ENCODE measurements around the gene ABCC3.

ABCC3 gene

DNA sequence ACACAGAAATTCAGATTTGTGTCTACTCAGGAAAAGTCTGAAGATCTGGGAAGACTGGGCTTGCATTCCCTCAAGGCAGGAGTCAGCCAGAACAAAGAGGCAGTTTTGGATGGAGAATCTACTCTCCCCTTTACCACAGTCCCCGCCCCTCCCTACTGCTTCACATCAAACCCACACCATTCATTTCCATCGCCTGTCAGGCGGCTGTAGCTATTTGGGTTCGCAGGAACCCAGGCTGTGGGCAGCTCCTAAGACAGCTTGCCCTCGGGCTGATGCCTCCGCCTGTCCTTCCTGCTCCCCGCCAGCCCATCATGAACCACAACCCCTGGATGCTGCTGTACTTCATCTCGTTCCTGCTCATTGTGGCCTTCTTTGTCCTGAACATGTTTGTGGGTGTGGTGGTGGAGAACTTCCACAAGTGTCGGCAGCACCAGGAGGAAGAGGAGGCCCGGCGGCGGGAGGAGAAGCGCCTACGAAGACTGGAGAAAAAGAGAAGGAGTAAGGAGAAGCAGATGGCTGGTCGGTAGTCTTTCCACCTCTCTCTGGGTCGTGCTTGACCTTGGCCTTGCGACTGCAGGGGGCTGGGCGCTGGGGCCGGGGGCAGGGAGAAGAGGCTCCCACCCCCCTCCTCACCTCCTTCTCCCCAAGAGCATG is 27.0 kb upstream of the ABCC3 start:
- Histone ChIP-seq H3K4ac (ENCODE audit: low read depth in 1 of 2, low read length in 2 of 2) (no peak overlapping the region), H3K36me3 (ENCODE audit: control insufficient read depth in 1 of 2, insufficient read depth in 2 of 2, low read depth in 1 of 2, low read length in 2 of 2) (no peaks in the 10 kb centered on the region)
- WGBS: 87% methylated on average over 18 of the region's 19 CpGs

GRCh38 chr17:50608700-50609379 is 25.8 kb upstream of the ABCC3 start:
- Histone ChIP-seq H3K36me3 (ENCODE audit: control insufficient read depth in 1 of 2, insufficient read depth in 2 of 2, low read depth in 1 of 2, low read length in 2 of 2) (no peaks in the 10 kb centered on the region), H2AFZ (ENCODE audit: low read depth, low read length) (no peak overlapping the region), H3K14ac (ENCODE audit: low read length in 2 of 2) (no peak overlapping the region), H3K4me3 (ENCODE audit: insufficient read depth in 1 of 2, low read depth in 1 of 2, low read length in 2 of 2) (no peak overlapping the region), H2BK5ac (ENCODE audit: low read depth, low read length, poor library complexity, severe bottlenecking) (no peak overlapping the region), H3K4ac (ENCODE audit: low read depth in 1 of 2, low read length in 2 of 2) (no peak overlapping the region), H3K18ac (ENCODE audit: low read depth in 1 of 2, low read length in 2 of 2) (no peak overlapping the region), H2BK120ac (ENCODE audit: low read depth, low read length) (no peak overlapping the region), H3K27ac (ENCODE audit: low read length, poor library complexity, severe bottlenecking) (no peak overlapping the region), H4K8ac (ENCODE audit: low read length) (no peak overlapping the region), H3K23ac (ENCODE audit: low read length in 2 of 2) (no peak overlapping the region), H4K91ac (ENCODE audit: low read length) (no peak overlapping the region), H3K9me3 (ENCODE audit: control insufficient read depth, low read length) (no peaks in the 10 kb centered on the region), H2AK5ac (ENCODE audit: low read length, severe bottlenecking) (no peak overlapping the region), H2BK15ac (ENCODE audit: low read depth, poor library complexity, severe bottlenecking) (no peak overlapping the region), H3K9ac (ENCODE audit: low read length) (no peak overlapping the region), H2BK12ac (ENCODE audit: low read length in 2 of 2) (no peak overlapping the region), H3K79me1 (replicated peaks; ENCODE audit: low read length, poor library complexity, severe bottlenecking) (no peaks in the 10 kb centered on the region), H3K4me2 (ENCODE audit: low read length, poor library complexity, severe bottlenecking) (no peak overlapping the region), H3K27me3 (ENCODE audit: control insufficient read depth in 1 of 2, insufficient read depth in 1 of 2, low read length in 2 of 2) (peaks cover 27 to 29% of the 10 kb centered on the region in 2 experiments), H3K4me1 (ENCODE audit: control insufficient read depth, insufficient read depth, low read depth, low read length) (peaks cover 13% of the 10 kb centered on the region)
- no peak for DNase-seq
- WGBS: 84% methylated on average over 17 of the region's 22 CpGs

More for the DNA sequence above, 27.0 kb upstream of the ABCC3 start:
- no peak overlapping the region for H2AK5ac ChIP-seq (ENCODE audit: low read length, severe bottlenecking)
- H2BK5ac ChIP-seq (ENCODE audit: low read depth, low read length, poor library complexity, severe bottlenecking): no peak overlapping the region
- no peak overlapping the region for H3K4me2 ChIP-seq (ENCODE audit: low read length, poor library complexity, severe bottlenecking)
- no peaks in the 10 kb centered on the region for H3K9me3 ChIP-seq (ENCODE audit: control insufficient read depth, low read length)
- H4K91ac ChIP-seq (ENCODE audit: low read length): no peak overlapping the region
- no peak overlapping the region for H3K14ac ChIP-seq (ENCODE audit: low read length in 2 of 2)
- H3K4me3 ChIP-seq (ENCODE audit: insufficient read depth in 1 of 2, low read depth in 1 of 2, low read length in 2 of 2): no peak overlapping the region
- peaks cover 7% of the 10 kb centered on the region for H3K4me1 ChIP-seq (ENCODE audit: control insufficient read depth, insufficient read depth, low read depth, low read length)
- H3K27ac ChIP-seq (ENCODE audit: low read length, poor library complexity, severe bottlenecking): no peak overlapping the region
- DNase-seq: no peak
- H3K9ac ChIP-seq (ENCODE audit: low read length): no peak overlapping the region
- no peak overlapping the region for H2AFZ ChIP-seq (ENCODE audit: low read depth, low read length)
- no peak overlapping the region for H3K23ac ChIP-seq (ENCODE audit: low read length in 2 of 2)
- H4K8ac ChIP-seq (ENCODE audit: low read length): no peak overlapping the region
- peaks cover 29 to 32% of the 10 kb centered on the region in 2 experiments for H3K27me3 ChIP-seq (ENCODE audit: control insufficient read depth in 1 of 2, insufficient read depth in 1 of 2, low read length in 2 of 2)
- no peak overlapping the region for H2BK120ac ChIP-seq (ENCODE audit: low read depth, low read length)
- no peaks in the 10 kb centered on the region for H3K79me1 ChIP-seq (replicated peaks; ENCODE audit: low read length, poor library complexity, severe bottlenecking)
- no peak overlapping the region for H2BK12ac ChIP-seq (ENCODE audit: low read length in 2 of 2)
- H2BK15ac ChIP-seq (ENCODE audit: low read depth, poor library complexity, severe bottlenecking): no peak overlapping the region
- no peak overlapping the region for H3K18ac ChIP-seq (ENCODE audit: low read depth in 1 of 2, low read length in 2 of 2)

DNA sequence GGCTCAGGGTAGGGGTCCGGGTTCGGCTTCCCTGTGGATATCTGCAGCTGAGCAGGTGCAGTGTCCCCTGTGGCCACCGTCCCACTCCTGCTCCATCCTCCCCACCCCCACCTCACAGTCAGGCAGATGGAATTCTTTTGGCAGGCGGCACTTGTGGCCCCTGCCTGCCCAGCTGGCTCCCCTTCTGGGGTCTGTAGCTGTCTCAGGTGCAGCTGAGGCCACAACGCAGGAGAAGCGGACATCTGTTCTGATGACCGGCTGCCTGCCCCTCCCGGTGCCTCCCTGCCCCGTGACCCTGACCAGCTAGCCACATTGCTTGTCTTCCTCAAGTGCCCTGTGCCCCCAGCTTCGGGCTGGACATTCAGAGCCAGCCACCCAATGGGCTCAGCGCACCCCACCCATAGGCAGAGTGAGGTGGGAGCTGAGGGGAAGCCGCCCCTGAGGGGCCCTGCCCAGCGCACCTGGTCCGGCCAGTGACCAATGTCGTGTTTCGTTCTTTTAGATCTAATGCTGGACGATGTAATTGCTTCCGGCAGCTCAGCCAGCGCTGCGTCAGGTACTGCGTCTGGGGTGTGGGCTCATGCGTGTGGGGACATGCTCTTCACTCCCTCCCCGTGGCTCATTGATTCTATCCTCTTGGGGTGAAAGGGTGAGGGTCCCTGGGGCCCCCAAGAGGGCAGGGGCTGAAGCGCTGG is 25.2 kb upstream of the ABCC3 start:
- no peaks in the 10 kb centered on the region for H3K79me1 ChIP-seq (replicated peaks; ENCODE audit: low read length, poor library complexity, severe bottlenecking)
- H2AFZ ChIP-seq (ENCODE audit: low read depth, low read length): no peak overlapping the region
- H3K4ac ChIP-seq (ENCODE audit: low read depth in 1 of 2, low read length in 2 of 2): no peak overlapping the region
- H2BK15ac ChIP-seq (ENCODE audit: low read depth, poor library complexity, severe bottlenecking): no peak overlapping the region
- no peak overlapping the region for H4K91ac ChIP-seq (ENCODE audit: low read length)
- peaks cover 26 to 27% of the 10 kb centered on the region in 2 experiments for H3K27me3 ChIP-seq (ENCODE audit: control insufficient read depth in 1 of 2, insufficient read depth in 1 of 2, low read length in 2 of 2)
- no peak overlapping the region for H3K18ac ChIP-seq (ENCODE audit: low read depth in 1 of 2, low read length in 2 of 2)
- H2AK5ac ChIP-seq (ENCODE audit: low read length, severe bottlenecking): no peak overlapping the region
- DNase-seq: no peak
- H3K36me3 ChIP-seq (ENCODE audit: control insufficient read depth in 1 of 2, insufficient read depth in 2 of 2, low read depth in 1 of 2, low read length in 2 of 2): no peaks in the 10 kb centered on the region
- H2BK5ac ChIP-seq (ENCODE audit: low read depth, low read length, poor library complexity, severe bottlenecking): no peak overlapping the region
- H3K4me2 ChIP-seq (ENCODE audit: low read length, poor library complexity, severe bottlenecking): no peak overlapping the region
- no peak overlapping the region for H3K14ac ChIP-seq (ENCODE audit: low read length in 2 of 2)
- H3K9me3 ChIP-seq (ENCODE audit: control insufficient read depth, low read length): no peaks in the 10 kb centered on the region
- no peak overlapping the region for H3K23ac ChIP-seq (ENCODE audit: low read length in 2 of 2)
- H4K8ac ChIP-seq (ENCODE audit: low read length): no peak overlapping the region
- H3K9ac ChIP-seq (ENCODE audit: low read length): no peak overlapping the region
- H3K4me3 ChIP-seq (ENCODE audit: insufficient read depth in 1 of 2, low read depth in 1 of 2, low read length in 2 of 2): no peak overlapping the region
- 88% methylated on average over 24 of the region's 24 CpGs for WGBS
- no peak overlapping the region for H3K27ac ChIP-seq (ENCODE audit: low read length, poor library complexity, severe bottlenecking)
- H2BK12ac ChIP-seq (ENCODE audit: low read length in 2 of 2): no peak overlapping the region
- peak overlapping the region; percentile 30 for H2BK120ac ChIP-seq (ENCODE audit: low read depth, low read length)
- peaks cover 10% of the 10 kb centered on the region for H3K4me1 ChIP-seq (ENCODE audit: control insufficient read depth, insufficient read depth, low read depth, low read length)

DNA sequence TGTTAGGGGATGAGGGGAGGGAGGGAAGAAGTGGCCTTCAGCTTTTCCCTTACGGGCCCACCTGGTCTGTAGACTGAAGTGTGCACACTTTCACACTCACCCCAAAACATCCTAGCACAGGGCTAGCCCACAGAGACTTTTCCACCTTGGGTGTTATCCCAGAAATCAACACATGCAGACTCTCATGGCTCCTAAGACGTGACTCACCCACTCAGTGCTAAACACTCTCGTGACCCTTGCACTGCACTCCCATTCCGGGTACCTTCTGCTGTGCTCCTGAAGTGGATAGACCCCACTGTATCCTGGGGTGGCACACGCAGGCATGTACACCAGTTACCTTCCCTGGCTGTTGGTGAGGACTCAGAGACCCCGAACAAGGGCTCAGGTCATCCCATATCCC is 23.0 kb upstream of the ABCC3 start:
- Histone ChIP-seq H3K4ac (ENCODE audit: low read depth in 1 of 2, low read length in 2 of 2) (no peak overlapping the region), H3K36me3 (ENCODE audit: control insufficient read depth in 1 of 2, insufficient read depth in 2 of 2, low read depth in 1 of 2, low read length in 2 of 2) (no peaks in the 10 kb centered on the region), H3K4me2 (ENCODE audit: low read length, poor library complexity, severe bottlenecking) (no peak overlapping the region), H3K27me3 (ENCODE audit: control insufficient read depth in 1 of 2, insufficient read depth in 1 of 2, low read length in 2 of 2) (peaks cover 10 to 16% of the 10 kb centered on the region in 2 experiments), H2BK120ac (ENCODE audit: low read depth, low read length) (no peak overlapping the region), H2BK5ac (ENCODE audit: low read depth, low read length, poor library complexity, severe bottlenecking) (no peak overlapping the region), H4K8ac (ENCODE audit: low read length) (no peak overlapping the region), H3K23ac (ENCODE audit: low read length in 2 of 2) (no peak overlapping the region), H2BK15ac (ENCODE audit: low read depth, poor library complexity, severe bottlenecking) (no peak overlapping the region), H3K4me3 (ENCODE audit: insufficient read depth in 1 of 2, low read depth in 1 of 2, low read length in 2 of 2) (no peak overlapping the region), H4K91ac (ENCODE audit: low read length) (no peak overlapping the region), H3K79me1 (replicated peaks; ENCODE audit: low read length, poor library complexity, severe bottlenecking) (no peaks in the 10 kb centered on the region), H3K14ac (ENCODE audit: low read length in 2 of 2) (no peak overlapping the region), H2AK5ac (ENCODE audit: low read length, severe bottlenecking) (no peak overlapping the region), H3K4me1 (ENCODE audit: control insufficient read depth, insufficient read depth, low read depth, low read length) (peaks cover 10% of the 10 kb centered on the region), H3K9me3 (ENCODE audit: control insufficient read depth, low read length) (no peaks in the 10 kb centered on the region), H2AFZ (ENCODE audit: low read depth, low read length) (no peak overlapping the region), H3K9ac (ENCODE audit: low read length) (no peak overlapping the region), H3K18ac (ENCODE audit: low read depth in 1 of 2, low read length in 2 of 2) (no peak overlapping the region), H3K27ac (ENCODE audit: low read length, poor library complexity, severe bottlenecking) (no peak overlapping the region), H2BK12ac (ENCODE audit: low read length in 2 of 2) (no peak overlapping the region)
- DNase-seq: peak; percentile 38
- 58% methylated on average over 6 of the region's 6 CpGs for WGBS
